HT-29 (cell line): ENCODE data around the gene CDH23. TPM values are rescaled to one million over a fixed set of nuclear protein-coding genes. Genes with fewer than 3 reads are reported as not detected.
A peak's percentile ranks its signal among the peaks of the same experiment; 100 is the strongest.

Source experiments
- DNase-seq: peaks from one replicate; pipeline ENCODE4 v3.0.0-alpha.2; 2015; ENCODE audit warnings: low spot score
- total RNA-seq: library from RNA; depleted of rRNA; stranded (reverse); fragments of >200 nt; shearing (Covaris generic); gene quantifications from 2 replicates; pipeline ENCODE4 v1.2.3, GENCODE V29; 2014

The CDH23 gene
- total RNA-seq, 1 experiment from 2014 or later, result 0.05 TPM

DNA sequence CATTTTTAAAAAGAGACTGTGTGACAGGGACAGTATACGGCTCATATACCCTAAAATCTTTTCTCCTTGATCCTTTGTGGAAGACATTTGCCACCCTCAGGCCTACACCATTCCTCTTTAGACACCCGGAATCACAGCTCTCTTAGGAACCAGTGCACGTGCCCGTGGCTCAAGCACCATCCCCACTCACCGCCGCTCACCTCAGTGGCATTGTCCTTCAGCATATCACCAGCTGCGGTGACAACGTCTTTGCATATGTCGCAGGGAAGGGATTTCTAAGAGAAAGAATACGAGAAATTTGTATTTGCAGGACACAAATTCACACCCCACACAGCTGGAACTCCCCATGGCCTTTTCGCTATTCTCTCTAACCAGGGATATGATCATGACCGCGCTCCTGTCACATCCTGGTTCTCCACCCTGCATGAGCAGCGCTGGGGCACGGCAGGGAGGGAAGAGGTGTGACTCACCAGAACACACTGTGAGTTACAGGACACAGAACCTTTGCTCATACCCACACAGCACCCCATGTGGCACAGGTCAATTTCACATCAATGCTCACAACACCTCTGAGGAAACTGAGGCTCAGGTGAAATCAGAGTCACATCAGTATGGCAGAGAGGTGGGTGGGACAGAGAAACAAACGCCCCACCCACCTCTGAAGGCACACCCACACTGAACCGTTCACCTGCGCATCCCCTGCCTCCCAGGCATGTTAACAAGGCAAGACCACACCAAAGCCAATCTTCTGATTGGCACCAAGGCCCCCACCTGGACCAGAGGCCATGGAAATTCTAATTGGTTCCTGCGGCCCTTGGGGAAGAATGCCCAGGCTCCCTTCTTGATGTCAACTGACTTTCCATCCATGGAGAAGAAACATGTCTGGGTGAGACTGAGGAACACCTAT lies 435.2 kb downstream of the CDH23 start:
- peak; percentile 72 for DNase-seq

DNA sequence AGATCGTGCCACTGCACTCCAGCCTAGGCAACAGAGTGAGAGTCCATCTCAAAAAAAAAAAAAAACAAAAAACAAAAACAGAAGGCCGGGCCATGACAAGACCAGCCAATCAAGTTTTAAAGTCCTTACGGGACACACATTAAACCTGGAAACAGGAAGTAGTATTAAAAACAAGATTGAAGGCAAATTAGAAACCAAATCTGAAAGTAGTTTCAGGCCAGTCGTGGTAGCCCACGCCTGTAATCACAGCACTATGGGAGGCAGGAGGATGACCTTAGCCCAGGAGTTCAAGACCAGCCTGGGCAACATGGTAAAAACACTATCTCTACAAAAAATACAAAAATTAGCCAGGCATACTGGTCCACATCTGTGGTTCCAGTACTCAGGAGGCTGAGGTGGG lies 436.2 kb downstream of the CDH23 start:
- no peak for DNase-seq

DNA sequence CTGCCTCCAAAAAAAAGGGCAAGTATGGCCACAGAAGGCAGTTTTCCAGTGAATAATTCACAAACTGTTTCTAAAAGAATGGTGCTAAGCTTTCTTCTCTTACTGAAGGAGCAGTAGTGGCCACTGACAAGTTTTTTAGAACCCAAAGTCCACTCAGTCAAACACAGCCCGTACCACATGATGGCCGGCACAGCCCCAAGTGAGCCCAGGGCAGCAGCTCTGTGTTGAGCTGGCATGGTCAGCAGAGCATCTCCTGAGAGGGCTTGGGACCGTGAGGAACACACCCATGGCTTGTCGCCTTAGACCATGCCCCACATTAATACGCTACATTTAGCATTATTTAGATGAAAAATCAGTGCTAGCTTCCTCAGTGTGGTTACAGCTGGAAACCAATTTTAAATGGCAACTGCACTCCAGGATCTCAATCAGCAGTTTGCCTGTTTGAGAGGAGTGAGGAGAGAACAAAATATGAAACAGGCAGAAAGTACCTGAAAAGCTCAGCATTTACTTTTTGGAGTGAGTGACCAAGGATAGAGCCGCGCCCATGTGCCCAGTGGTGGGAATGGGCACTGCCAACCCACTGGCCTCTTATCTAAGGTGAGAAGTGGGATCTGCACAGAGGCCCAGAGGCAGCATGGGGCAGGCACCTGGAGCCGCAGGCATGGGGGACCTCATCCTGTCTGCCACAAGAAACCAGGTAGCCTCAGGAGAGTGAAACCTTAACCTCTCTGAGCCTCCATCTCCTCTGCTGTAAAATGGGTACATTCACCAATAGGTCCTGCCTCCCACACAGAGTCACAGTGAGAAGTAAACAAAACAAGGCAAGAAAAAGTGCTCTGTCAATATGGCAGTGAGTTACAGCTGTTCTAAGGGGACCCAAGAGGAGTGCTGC lies 437.0 kb downstream of the CDH23 start:
- no peak for DNase-seq

DNA sequence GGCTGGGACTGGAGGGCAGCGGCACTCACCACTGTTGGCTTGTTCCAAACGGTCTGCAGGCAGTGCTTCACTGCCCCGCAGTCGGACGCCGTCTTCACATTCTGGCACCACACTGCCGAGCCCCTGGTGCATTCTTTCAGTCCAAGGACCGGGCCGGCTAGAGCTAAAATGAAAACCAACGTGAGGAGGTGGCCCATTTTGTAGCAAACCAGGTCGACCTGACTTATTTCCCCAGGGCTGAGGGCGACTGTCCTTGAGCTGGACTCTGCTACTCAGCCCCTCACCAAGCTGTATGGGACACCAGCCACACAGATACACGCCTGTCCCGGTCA lies 437.6 kb downstream of the CDH23 start:
- no peak for DNase-seq

DNA sequence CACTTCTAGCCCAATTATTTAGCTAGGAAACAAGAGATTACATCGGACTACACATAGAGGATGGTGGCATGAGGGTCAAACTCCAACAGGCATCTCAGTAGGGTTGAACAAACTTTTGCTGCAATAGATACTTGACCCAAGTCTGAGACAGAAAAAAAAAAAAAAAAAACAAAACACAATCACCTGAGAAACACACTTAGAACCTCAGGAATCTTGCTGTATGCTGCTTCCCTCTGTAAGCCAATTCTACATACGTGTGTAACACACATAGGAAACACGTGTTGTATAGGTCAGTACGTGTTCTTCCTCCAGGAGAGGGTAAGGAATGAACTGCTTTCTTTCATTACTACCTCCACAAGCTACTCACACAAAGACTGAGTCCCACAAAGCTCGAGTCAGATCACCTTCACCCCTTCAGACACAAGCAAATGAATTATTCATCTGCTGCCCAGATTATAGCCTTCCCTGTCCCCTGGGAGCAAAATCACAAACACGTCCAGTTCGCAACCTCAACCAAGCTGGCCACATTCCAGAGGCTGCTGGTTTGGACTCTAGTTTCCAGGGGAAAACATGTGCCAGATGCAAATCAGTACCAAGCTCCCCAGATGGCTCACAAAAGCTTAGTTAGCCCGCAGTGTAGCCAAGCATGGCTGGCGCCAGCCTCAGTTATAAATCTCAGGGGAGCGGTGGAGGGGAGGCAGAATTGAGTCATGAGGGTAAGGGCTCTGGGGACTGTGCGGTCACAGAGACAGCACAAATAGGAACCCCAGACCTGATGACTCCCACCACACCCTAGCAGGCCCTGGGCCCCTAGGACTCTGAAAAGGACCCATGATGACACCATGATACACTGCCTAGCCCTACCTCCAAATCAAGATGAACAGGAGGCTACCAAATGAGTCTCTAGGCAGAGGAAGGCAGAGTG lies 439.2 kb downstream of the CDH23 start:
- DNase-seq, result no peak

DNA sequence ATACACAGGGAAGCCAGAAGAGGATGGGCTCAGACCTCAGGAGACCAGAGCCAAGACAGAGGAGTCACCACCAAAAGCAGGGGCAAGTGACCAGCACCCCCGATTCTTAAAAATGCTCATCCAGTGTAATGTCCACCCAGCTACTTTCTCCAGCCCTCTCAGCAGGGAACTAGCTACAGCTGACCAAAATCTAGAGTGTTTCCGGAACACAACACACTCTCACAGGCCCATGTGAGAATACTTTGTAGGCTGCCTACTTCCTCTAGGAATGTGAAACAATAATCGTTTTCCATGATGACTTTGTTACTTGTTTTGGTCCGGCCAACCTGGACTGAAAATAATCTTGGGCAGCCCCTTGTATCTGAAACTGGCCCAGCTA lies 439.9 kb downstream of the CDH23 start:
- DNase-seq, result no peak

DNA sequence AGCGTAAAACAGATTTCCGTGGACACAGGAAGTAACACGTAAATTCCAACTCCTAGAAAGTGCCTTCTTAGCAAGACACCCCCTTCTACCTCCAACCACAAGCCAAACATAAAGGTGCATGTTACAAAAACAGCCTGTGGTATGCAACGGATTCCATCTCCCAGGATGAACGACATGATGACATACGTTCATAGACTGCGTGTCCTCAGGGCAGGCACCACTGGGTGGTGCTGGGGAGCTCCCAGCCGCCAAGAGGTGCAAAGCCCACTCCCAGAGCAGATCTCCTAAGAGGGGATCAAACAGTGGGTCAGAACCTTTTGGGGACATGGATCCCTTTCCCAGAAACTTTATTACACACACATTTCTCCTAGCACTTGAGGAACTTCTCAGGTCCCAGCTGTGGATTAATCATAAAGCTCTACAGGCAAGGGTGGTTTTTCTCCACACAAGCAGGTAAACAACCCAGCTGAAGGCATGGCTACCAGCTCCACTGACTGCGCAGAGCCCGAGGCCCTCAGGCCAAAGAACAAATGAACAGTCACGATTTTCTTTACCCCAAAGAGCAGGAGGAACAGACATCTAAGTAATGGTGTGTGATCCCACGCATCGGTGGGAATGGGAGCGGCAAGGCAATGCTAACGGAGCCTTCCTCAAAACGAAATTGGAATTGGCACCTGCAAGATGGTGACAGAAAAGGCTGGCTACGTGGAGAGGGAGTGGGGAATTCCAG lies 440.5 kb downstream of the CDH23 start:
- DNase-seq, result no peak

DNA sequence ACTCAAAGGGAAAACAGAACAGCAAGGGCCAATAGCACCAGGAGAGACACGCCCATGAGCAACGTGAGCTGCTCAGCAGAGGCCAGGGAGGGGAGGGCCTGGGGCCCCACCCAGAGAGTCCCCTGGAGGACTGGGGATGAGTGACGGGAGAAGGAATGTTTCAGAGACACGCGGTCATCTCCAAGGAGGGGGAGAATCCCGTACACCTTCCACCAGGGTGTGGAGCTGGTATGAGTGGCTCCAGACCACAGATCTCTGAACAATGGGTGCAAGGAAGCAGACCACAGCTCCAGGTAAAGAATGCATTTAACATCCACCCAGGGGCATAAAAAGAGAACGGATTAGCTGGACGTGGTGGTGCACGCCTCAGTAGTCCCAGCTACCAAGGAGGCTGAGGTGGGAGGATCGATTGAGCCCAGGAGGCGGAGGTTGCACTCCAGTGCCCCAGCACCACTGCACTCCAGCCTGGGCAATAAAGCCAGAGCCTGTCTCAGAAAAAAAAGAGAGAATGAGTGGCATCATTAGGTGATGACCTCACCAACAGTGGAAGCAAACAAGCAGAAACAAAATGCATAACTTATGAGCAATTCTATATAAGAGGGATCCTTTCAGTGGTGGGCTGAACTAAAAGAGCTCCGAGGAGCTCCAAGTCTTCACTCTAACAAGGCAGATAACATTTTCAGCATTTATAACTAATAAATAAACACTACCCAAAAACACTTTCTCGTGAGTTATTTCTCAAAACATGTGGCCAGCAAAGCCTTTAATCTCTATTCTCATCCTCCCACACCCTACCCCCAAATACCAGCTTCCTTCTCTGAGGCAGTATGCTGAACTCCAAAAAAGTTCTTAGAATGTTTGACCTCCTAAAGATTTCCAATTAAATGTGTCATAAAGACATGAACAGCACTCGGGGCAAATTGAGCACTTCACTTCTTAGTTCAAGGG lies 441.8 kb downstream of the CDH23 start:
- DNase-seq, result no peak

DNA sequence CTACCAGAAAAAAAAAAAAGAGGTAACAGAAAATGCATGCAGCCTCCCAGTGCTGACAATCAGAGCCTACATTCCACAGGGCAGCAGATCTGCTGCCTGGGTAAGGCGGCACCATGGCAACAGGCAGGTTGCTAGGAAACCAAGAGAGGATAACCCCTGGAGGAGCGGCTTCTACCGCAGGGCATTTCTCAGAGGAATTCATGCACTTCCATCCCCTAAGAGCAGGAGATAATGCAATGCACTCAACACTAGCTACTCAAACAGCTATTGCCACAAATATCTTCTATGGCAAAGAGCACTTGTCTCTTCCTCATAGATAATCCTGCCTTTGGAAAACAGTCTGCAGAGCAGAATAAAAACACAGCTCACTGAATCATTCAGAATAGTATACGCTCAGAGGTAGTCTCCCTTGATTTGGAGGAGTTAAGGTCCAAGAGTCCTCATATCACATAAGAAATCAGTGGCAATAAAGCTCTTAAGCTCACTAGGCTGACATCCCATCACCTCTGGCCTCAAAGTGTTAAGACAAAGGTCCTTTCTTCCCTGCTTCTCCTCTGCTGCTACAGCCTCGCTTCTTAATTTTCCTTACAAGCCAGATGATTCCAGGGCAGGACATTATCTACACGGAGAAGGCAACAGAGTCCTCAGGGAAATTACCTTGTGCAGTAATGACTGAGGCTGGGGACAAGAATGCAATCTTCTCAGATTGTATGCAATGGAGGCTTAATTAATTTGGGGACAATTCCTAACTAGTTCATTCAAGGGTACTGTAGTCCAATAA lies 443.6 kb downstream of the CDH23 start:
- peak; percentile 73 for DNase-seq

DNA sequence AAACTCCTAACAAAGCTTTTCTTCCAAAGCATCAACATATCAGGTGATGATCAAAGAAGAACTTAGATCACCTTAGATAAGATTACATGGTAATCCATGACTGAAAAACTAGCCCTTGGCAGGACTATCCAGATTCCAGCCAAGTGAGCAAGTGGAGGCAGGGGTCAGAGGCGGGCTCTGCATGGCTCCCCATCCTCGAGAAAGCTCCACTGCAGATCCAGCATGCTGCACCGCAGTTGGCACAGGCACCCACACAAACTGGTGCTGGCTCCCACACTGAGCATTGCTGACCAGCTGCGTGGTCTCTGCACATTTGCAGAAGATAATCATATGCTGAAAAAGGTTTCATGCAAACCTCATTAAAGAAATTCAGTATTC lies 444.2 kb downstream of the CDH23 start:
- no peak for DNase-seq

DNA sequence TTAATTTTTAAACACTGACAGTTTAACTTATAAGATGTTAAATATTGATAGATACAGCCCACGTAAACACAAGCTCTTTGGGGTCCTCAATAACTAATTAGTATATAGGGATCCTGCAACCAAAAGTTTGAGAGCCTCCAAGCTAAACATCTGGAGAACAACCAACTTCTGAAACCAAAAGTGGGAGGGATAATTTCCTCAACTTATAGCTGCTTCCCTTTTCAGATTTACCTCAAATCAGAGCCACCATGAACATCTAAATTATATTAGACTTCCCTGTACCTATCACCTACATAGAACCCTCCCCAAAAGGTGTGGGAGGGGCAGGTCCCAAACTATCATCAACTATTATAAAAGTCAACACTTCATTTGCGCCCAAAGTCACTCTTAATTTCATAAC lies 445.7 kb downstream of the CDH23 start:
- DNase-seq, result no peak

DNA sequence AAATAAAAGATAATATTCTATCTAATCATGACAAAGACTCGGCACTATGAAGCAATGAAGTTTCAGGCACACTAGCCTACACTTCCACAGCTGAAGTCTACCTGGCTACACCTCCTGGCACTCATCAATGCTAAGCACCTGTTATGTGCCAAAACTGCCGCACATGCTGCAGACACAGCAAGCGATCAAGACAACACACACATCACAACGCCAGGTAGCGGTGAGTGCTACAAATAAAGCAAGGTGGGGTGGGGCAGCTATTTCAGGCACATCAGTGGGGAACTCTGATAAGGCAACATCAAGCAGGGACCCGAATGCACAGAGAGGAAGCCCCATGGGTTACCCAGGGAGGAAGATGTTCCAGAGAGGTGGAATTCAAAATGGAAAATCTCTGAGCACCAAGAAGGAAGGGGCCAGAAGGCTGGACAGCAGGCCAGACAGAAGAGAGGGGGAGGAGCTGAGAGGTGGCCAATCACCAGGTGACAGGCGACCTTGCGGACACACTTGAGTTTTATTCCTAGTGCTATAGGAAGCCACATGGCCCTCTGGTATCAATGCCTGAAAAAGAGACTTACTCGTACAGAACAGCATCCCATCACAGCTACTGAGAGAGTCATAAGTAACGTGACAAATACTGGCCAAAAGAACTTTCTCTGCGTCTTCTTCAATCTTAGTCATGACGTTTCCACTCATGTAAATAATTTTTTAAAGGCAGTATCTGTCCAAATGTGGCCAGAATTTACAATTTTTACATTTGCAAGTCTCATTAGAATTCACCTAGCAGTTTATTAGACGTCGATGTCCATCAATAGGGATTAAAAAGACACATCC lies 446.4 kb downstream of the CDH23 start:
- DNase-seq, result no peak

DNA sequence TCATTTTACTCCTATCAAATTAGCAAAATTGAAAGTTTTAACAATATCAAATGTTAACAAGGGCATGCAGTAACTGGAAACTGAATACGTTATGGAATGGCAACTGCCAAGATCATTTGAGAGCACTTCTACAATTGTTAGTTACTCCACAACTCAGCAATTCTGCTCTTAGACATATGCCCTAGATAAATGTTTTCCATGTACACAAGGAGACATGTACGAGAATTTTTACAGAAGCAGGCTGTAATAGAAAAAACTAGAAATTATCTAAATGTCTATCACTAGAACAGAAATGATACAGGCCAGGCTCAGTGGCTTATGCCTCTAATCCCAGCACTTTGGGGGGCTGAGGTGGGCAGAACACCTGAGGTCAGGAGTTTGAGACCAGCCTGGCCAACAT lies 447.4 kb downstream of the CDH23 start:
- no peak for DNase-seq

DNA sequence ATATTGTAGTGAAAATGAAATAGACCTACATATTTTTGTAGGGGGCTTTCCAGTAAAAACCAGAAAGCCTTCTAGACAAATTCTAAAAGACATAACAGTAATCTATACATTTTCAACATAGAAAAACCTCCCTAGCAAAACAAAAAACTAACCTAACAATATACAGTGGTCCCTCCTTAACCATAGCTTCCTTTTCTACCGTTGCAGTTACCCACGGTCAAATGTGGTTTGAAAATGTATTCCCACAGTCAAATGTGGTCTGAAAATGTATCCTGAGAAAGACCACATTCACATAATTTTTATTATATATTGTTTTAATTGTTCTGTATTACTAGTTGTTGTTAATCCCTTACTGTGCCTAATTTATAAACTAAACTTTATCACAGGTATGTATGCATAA lies 448.0 kb downstream of the CDH23 start:
- DNase-seq, result no peak

DNA sequence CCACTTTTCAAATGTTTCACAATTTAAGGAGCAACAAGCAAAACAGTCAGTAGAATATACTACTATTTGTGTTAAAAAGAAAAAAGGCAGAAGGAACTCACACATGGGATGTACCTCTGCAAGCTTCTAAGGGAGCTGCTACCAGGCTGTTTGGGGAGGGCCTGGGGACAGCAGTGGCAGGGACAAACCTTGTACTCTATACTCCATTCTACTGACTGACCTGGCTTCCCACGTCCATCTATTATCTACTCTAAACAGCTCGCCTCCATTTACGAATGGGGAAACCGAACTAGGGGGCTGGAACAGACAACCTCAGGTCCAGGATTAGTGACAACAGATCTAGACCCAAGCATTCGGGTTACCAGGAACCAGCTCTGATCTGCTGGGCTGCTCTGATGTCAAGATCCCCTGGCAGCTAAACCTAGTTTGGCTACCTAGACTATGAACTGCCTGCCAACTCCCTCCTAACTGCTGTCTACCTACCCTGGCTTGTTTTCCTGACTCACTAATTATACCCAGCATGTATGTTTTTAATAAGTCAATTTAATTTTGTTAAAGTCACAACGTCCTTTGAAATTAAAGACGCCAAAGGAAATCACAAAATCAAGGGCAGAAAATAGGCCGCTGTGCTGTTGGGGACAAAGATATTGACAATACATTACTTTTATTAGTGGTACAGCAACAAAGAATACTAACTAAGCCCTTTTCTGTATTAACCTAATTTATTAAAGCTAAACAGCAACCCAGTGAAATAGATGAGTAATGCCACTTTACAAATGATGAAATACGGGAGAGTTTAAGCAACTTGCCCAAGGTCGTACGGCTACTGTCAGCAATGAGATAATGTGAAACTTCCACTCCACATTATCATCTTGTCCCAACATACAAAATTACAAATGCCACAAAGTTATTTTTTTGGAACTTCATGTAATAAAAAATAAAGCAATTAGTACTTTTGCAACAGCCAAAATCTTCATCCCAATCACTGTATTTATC lies 449.0 kb downstream of the CDH23 start:
- no peak for DNase-seq

DNA sequence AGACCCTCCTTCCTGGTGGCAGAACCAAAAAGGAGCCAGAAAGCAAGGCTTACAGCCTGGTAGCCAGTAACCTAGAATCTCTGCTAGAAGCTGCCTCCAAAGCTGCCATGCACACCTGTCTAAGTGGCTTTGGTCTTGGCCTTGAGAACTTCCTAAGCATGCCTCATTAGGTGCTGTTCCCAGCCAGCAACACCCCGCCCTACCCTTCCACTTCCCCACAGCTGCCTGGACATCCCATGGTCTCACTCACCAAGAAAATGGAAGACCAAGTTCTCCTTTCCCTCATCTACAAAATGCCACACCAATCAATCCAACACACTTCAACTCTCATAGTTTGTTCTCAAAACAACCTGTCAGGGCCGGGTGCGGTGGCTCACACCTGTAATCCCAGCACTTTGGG lies 450.1 kb downstream of the CDH23 start:
- no peak for DNase-seq

DNA sequence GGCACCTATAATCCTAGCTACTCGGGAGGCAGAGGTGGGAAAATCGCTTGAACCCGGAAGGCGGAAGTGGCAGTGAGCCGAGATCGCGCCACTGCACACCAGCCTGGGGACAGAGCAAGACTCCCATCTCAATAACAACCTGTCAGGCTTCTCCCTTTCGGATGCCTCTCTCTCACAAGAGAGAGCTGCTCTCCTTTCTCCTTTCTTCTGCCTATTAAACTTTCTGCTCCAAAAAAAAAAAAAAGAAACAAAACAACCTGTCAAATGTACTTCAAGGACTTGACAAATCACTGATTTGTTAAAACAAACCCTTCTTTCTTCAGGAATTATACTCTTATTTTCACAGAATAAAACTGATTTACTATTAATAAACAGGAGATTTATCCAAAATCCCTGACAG lies 450.7 kb downstream of the CDH23 start:
- DNase-seq, result no peak
